Trophoblast cell (in vitro differentiated cells and primary cell): ENCODE results near the gene CD177.

ENCODE experiments used
- DNase-seq, 2 donors: peaks; one replicate each; pipeline ENCODE4 v3.0.0-alpha.2; 2016
- H2AFZ ChIP-seq: 2 replicates; pipeline ENCODE4 v1.6.1; 2013; ENCODE audit warnings: low read length, moderate library complexity, mild to moderate bottlenecking; ENCODE audit not compliant: insufficient read depth, poor library complexity
- H2AK5ac ChIP-seq: 2 replicates; pipeline ENCODE4 v1.6.1; 2013; ENCODE audit warnings: mild to moderate bottlenecking, low read length
- H2BK120ac ChIP-seq: 2 replicates; pipeline ENCODE4 v1.6.1; 2013; ENCODE audit warnings: low read length, mild to moderate bottlenecking, moderate library complexity; ENCODE audit not compliant: insufficient read depth, poor library complexity
- H2BK12ac ChIP-seq: 2 replicates; pipeline ENCODE4 v1.6.1; 2013; ENCODE audit warnings: mild to moderate bottlenecking, low read length, moderate library complexity
- H2BK5ac ChIP-seq: 2 replicates; pipeline ENCODE4 v1.6.1; 2013; ENCODE audit warnings: low read length, low read depth, moderate library complexity, mild to moderate bottlenecking; ENCODE audit not compliant: poor library complexity
- H3K14ac ChIP-seq: 2 replicates; pipeline ENCODE4 v1.6.1; 2013; ENCODE audit warnings: mild to moderate bottlenecking, low read length
- H3K18ac ChIP-seq: 2 replicates; pipeline ENCODE4 v1.6.1; 2013; ENCODE audit warnings: mild to moderate bottlenecking, low read length
- H3K23ac ChIP-seq: 2 replicates; pipeline ENCODE4 v1.6.1; 2013; ENCODE audit warnings: low read length
- H3K27ac ChIP-seq: 2 replicates; pipeline ENCODE4 v1.5.1; 2013; ENCODE audit warnings: low read depth, mild to moderate bottlenecking, inconsistent platforms, low read length, moderate library complexity
- H3K27me3 ChIP-seq: 2 replicates; pipeline ENCODE4 v1.6.1; 2013; ENCODE audit warnings: inconsistent platforms, mild to moderate bottlenecking, low read length, moderate library complexity; ENCODE audit not compliant: insufficient read depth
- H3K36me3 ChIP-seq, 2 experiments: 1 replicate in 1 of 2; 2 replicates in 1 of 2; pipeline ENCODE4 v1.6.1; 2013; ENCODE audit warnings: low read length in 2 of 2, mild to moderate bottlenecking in 2 of 2, moderate library complexity in 1 of 2; ENCODE audit not compliant: insufficient read depth in 2 of 2, control insufficient read depth in 1 of 2
- H3K4ac ChIP-seq: 2 replicates; pipeline ENCODE4 v1.6.1; 2013; ENCODE audit warnings: low read depth, mild to moderate bottlenecking, low read length, moderate library complexity
- H3K4me1 ChIP-seq, 2 experiments: 1 replicate in 1 of 2; 2 replicates in 1 of 2; pipeline ENCODE4 v1.6.1; 2013; ENCODE audit warnings: low read length in 2 of 2, mild to moderate bottlenecking in 2 of 2, moderate library complexity in 1 of 2; ENCODE audit not compliant: insufficient read depth in 2 of 2, control insufficient read depth in 1 of 2
- H3K4me2 ChIP-seq: 2 replicates; pipeline ENCODE4 v1.6.1; 2013; ENCODE audit warnings: inconsistent platforms, mild to moderate bottlenecking, low read length, moderate library complexity
- H3K4me3 ChIP-seq: 2 replicates; pipeline ENCODE4 v1.5.1; 2013; ENCODE audit warnings: mild to moderate bottlenecking, low read depth, low read length, inconsistent platforms
- H3K79me1 ChIP-seq: one replicate; pipeline ENCODE4 v1.6.1; 2013; ENCODE audit warnings: low read length
- H3K79me2 ChIP-seq: 2 replicates; pipeline ENCODE4 v1.6.1; 2013; ENCODE audit warnings: low read length, mild to moderate bottlenecking; ENCODE audit not compliant: control insufficient read depth, insufficient read depth, poor library complexity
- H3K9ac ChIP-seq: 2 replicates; pipeline ENCODE4 v1.6.1; 2013; ENCODE audit warnings: mild to moderate bottlenecking, low read length
- H3K9me3 ChIP-seq: 2 replicates; pipeline ENCODE4 v1.6.1; 2013; ENCODE audit warnings: low read depth, mild to moderate bottlenecking, control low read depth, inconsistent platforms, low read length; ENCODE audit not compliant: insufficient read depth
- H4K12ac ChIP-seq: 2 replicates; pipeline ENCODE4 v1.6.1; 2013; ENCODE audit warnings: low read depth, mild to moderate bottlenecking, low read length, moderate library complexity
- H4K8ac ChIP-seq: 2 replicates; pipeline ENCODE4 v1.6.1; 2013; ENCODE audit warnings: low read depth, mild to moderate bottlenecking, low read length, moderate library complexity
- H4K91ac ChIP-seq: one replicate; pipeline ENCODE4 v1.6.1; 2013; ENCODE audit warnings: low read depth, mild to moderate bottlenecking, low read length, moderate library complexity
- WGBS: extraction: QIAGEN DNeasy Blood & Tissue Kit; methylation state at CpG from one replicate; pipeline ENCODE4 v1.1.7; 2013; ENCODE audit warnings: missing lambda C conversion rate; ENCODE audit not compliant: insufficient read length, insufficient coverage; ENCODE audit errors: extremely low coverage; 5-methylcytosine and 5-hydroxymethylcytosine counted together

Gene CD177

GRCh38 chr19:43313711-43314495, 39.6 kb upstream of the CD177 start:
- Histone ChIP-seq H3K18ac (no peak overlapping the region), H3K27me3 (no peaks in the 10 kb centered on the region), H4K8ac (no peak overlapping the region), H3K9ac (no peak overlapping the region), H3K14ac (no peak overlapping the region), H3K4me3 (no peak overlapping the region), H3K27ac (no peak overlapping the region), H3K9me3 (peaks cover 9% of the 10 kb centered on the region), H2AK5ac (no peak overlapping the region), H2BK12ac (no peak overlapping the region), H3K23ac (no peak overlapping the region), H2AFZ (no peak overlapping the region), H3K36me3 (no peaks in the 10 kb centered on the region), H3K79me2 (no peaks in the 10 kb centered on the region), H3K4me1 (no peaks in the 10 kb centered on the region), H3K4ac (no peak overlapping the region), H2BK5ac (no peak overlapping the region), H3K4me2 (no peak overlapping the region), H4K12ac (no peak overlapping the region), H4K91ac (no peak overlapping the region), H3K79me1 (no peaks in the 10 kb centered on the region), H2BK120ac (no peak overlapping the region)
- DNase-seq: no peak
- no CpG with 5 or more reads among the region's 12 CpGs for WGBS

- Histone ChIP-seq H3K27me3 (no peaks in the 10 kb centered on the region), H2BK12ac (no peak overlapping the region), H3K9ac (no peak overlapping the region), H3K36me3 (no peaks in the 10 kb centered on the region), H3K27ac (no peak overlapping the region), H2BK5ac (no peak overlapping the region), H3K79me1 (no peaks in the 10 kb centered on the region), H3K4me3 (no peak overlapping the region), H3K4ac (no peak overlapping the region), H4K91ac (no peak overlapping the region), H3K23ac (no peak overlapping the region), H3K4me2 (no peak overlapping the region), H2AK5ac (no peak overlapping the region), H3K18ac (no peak overlapping the region), H4K8ac (no peak overlapping the region), H3K4me1 (no peaks in the 10 kb centered on the region), H3K79me2 (no peaks in the 10 kb centered on the region), H3K9me3 (peaks cover 4% of the 10 kb centered on the region), H2BK120ac (no peak overlapping the region), H4K12ac (no peak overlapping the region), H3K14ac (no peak overlapping the region), H2AFZ (no peak overlapping the region)
- DNase-seq: no peak
- WGBS: no CpG with 5 or more reads among the region's 15 CpGs
Observed at GRCh38 chr19:43315851-43316250, 37.6 kb upstream of the CD177 start.

DNA sequence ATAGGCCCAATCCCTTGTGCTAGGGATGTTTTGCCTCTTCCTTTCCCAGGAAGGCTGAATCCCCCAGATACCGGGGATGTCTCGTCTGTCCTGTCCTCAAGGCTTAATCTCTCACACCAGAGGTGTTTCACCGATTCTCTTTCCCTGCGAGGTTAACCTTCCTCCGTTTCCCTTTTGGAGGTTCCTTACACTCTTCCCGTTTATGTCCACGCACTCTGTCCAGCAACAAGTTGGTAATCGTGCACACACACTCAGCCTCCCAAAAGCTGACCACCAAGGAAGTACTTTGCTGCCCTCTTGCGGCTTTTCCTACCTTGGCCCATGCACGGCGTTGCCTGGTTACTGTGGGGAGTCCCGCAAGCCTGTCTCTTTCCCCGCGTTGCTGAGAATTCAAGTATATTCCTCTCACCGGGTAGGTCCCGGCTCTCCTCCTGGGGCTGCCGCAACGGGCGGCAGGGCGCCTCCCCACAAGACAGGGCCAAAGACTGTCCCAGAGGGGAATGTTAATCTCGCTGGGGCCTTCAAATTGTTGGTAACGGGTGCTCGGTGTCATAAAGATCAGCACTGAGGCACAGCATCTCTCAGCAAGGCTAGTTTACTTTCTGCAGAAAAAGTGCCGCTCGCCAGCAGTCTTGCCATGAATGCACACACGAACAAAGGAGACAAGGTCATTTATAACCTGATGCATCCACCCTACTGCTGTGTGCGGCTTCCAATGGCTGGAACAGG, 36.7 kb upstream of the CD177 start:
- H3K27me3 ChIP-seq: no peaks in the 10 kb centered on the region
- no peak overlapping the region for H2BK120ac ChIP-seq
- DNase-seq: peak; percentile 59 to 85
- H3K79me1 ChIP-seq: no peaks in the 10 kb centered on the region
- no peak overlapping the region for H3K27ac ChIP-seq
- no peak overlapping the region for H4K91ac ChIP-seq
- H3K14ac ChIP-seq: no peak overlapping the region
- no peaks in the 10 kb centered on the region for H3K36me3 ChIP-seq
- no peak overlapping the region for H4K8ac ChIP-seq
- no peak overlapping the region for H2BK5ac ChIP-seq
- H3K4me2 ChIP-seq: no peak overlapping the region
- no peak overlapping the region for H2BK12ac ChIP-seq
- H3K9ac ChIP-seq: no peak overlapping the region
- no peaks in the 10 kb centered on the region for H3K79me2 ChIP-seq
- H3K4me1 ChIP-seq: no peaks in the 10 kb centered on the region
- H4K12ac ChIP-seq: no peak overlapping the region
- no peak overlapping the region for H2AFZ ChIP-seq
- H2AK5ac ChIP-seq: no peak overlapping the region
- H3K9me3 ChIP-seq: peaks cover 4% of the 10 kb centered on the region
- WGBS: no CpG with 5 or more reads among the region's 27 CpGs
- H3K4ac ChIP-seq: no peak overlapping the region
- no peak overlapping the region for H3K23ac ChIP-seq
- H3K4me3 ChIP-seq: no peak overlapping the region
- no peak overlapping the region for H3K18ac ChIP-seq

DNA sequence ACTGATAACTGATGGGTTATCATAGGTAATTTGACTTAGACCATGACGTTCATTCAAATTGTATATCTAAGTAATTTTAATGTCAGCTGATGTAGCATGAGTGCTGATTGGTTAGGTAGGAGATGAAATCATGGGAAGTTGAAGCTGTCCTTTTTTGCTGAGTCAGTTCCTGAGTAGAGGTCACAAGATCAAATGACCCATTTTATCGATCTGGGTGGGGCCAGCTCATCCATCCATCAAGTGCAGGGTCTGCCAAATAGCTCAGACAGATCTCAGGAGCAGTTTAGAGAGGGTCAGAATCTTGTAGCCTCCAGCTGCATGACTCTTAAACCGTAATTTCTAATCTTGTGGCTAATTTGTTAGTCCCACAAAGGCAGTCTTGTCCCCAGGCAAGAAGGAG, 35.3 kb upstream of the CD177 start:
- H3K4ac ChIP-seq: no peak overlapping the region
- H2AK5ac ChIP-seq: no peak overlapping the region
- H3K23ac ChIP-seq: no peak overlapping the region
- no peaks in the 10 kb centered on the region for H3K27me3 ChIP-seq
- no peak overlapping the region for H2BK5ac ChIP-seq
- no peak overlapping the region for H3K18ac ChIP-seq
- WGBS: no CpG with 5 or more reads among the region's 3 CpGs
- no peak overlapping the region for H3K27ac ChIP-seq
- no peak overlapping the region for H3K4me3 ChIP-seq
- no peak overlapping the region for H4K91ac ChIP-seq
- H3K79me2 ChIP-seq: no peaks in the 10 kb centered on the region
- no peak overlapping the region for H3K4me2 ChIP-seq
- no peaks in the 10 kb centered on the region for H3K79me1 ChIP-seq
- H3K14ac ChIP-seq: no peak overlapping the region
- no peaks in the 10 kb centered on the region for H3K4me1 ChIP-seq
- no peak overlapping the region for H4K8ac ChIP-seq
- no peak overlapping the region for H2AFZ ChIP-seq
- H4K12ac ChIP-seq: no peak overlapping the region
- H3K9ac ChIP-seq: no peak overlapping the region
- no peak for DNase-seq
- no peak overlapping the region for H2BK12ac ChIP-seq
- H3K9me3 ChIP-seq: peaks cover 4% of the 10 kb centered on the region
- H3K36me3 ChIP-seq: no peaks in the 10 kb centered on the region
- H2BK120ac ChIP-seq: no peak overlapping the region
